ENCODE measurements around the gene PGLYRP3. TPM values are rescaled to one million over a fixed set of nuclear protein-coding genes. Genes with fewer than 3 reads are reported as not detected.

PGLYRP3 gene
- total and polyA plus RNA-seq, 9 of the 15 experiments (the other 6 are each of a cell fraction or from before 2014, with no cell fraction given): not detected

GRCh38 chr1:153343811-153344717 is 31.3 kb upstream of the PGLYRP3 start (continued):
- TF ChIP-seq FIP1L1 (IDR thresholded peaks at IDR 0.05; ENCODE audit: low read depth, low read length, poor library complexity, severe bottlenecking) (no peak), SRF (CRISPR knock-in tag; IDR thresholded peaks at IDR 0.05) (peak in 1 of 2 experiments; percentile 62; a peak in 1 of 4 replicates), TOE1 (IDR thresholded peaks at IDR 0.05; ENCODE audit: borderline replicate concordance) (peak; percentile 77; the same call in 1 of the 2 replicates), TOE1 (CRISPR knock-in tag; IDR thresholded peaks at IDR 0.05; ENCODE audit: borderline replicate concordance, low read depth) (no peak), SMAD3 (CRISPR knock-in tag; conservative IDR thresholded peaks at IDR 0.05) (peak; percentile 94), HDAC2 (IDR thresholded peaks at IDR 0.05) (peak; percentile 99), WHSC1 (IDR thresholded peaks at IDR 0.05; ENCODE audit: low read length) (no peak), TCF3 (CRISPR knock-in tag; IDR thresholded peaks at IDR 0.05) (peak; percentile 100), ZNF830 (CRISPR knock-in tag; IDR thresholded peaks at IDR 0.05) (no peak), LARP7 (IDR thresholded peaks at IDR 0.05) (no peak), ZNF76 (CRISPR knock-in tag; IDR thresholded peaks at IDR 0.05; ENCODE audit: borderline replicate concordance) (peak; percentile 90; the same call in 1 of the 2 replicates), IFI16 (CRISPR knock-in tag; IDR thresholded peaks at IDR 0.05) (no peak), USF2 (CRISPR knock-in tag; IDR thresholded peaks at IDR 0.05) (no peak), ESRRB (CRISPR knock-in tag; IDR thresholded peaks at IDR 0.05; ENCODE audit: borderline replicate concordance) (no peak; the same call in 1 of the 2 replicates), TRIM25 (IDR thresholded peaks at IDR 0.05; ENCODE audit: borderline replicate concordance) (0 out of 2 replicates have a peak, but pooled peaks have one; percentile 33), PRMT5 (CRISPR knock-in tag; IDR thresholded peaks at IDR 0.05) (no peak), AFF4 (CRISPR knock-in tag; IDR thresholded peaks at IDR 0.05) (no peak), MLLT1 (IDR thresholded peaks at IDR 0.05) (peak; percentile 51 to 88; a peak in 2 of 4 replicates), SIX5 (IDR thresholded peaks at IDR 0.05; ENCODE audit: borderline replicate concordance in 1 of 2, insufficient read depth in 1 of 2, low read depth in 1 of 2, low read length in 2 of 2) (no peak), ZNF583 (CRISPR knock-in tag; IDR thresholded peaks at IDR 0.05) (peak; percentile 94)

All from K562 (cell line).